Middle frontal gyrus (tissue), 1 donor: Measurements from ENCODE around the gene ARMCX1.
"Not testable (repeated sequence)": the region's sequence is repeated elsewhere in the genome, so short reads cannot be mapped to it uniquely, and the experiment has no call there.

ENCODE experiments used
- DNase-seq: peaks from one replicate; pipeline ENCODE4 v3.0.0-alpha.2; 2015; ENCODE audit warnings: low spot score; ENCODE audit errors: extremely low spot score

The ARMCX1 gene

GRCh38 chrX:101550362-101550750, at the start of gene ARMCX1:
TSS of gene ARMCX1 (plus strand) at chrX:101550547. CDS start at chrX:101552931, 2,384 bp downstream.
- DNase-seq = peak; percentile 24

GRCh38 chrX:101502929-101503328, 47.4 kb upstream of the ARMCX1 start:
- DNase-seq = not testable (repeated sequence)

GRCh38 chrX:101507372-101507771, 43.0 kb upstream of the ARMCX1 start:
- no peak for DNase-seq

- no peak for DNase-seq
These were observed 42.4 kb upstream of the ARMCX1 start for GRCh38 chrX:101507986-101508385.

- DNase-seq = no peak
These were observed 19.4 kb upstream of the ARMCX1 start for GRCh38 chrX:101530944-101531343.

GRCh38 chrX:101539116-101539515, 11.2 kb upstream of the ARMCX1 start:
- DNase-seq = no peak

- DNase-seq = no peak
These were observed 518 bp downstream of the ARMCX1 start for GRCh38 chrX:101550751-101551379.

- no peak for DNase-seq
These were observed 1.0 kb downstream of the ARMCX1 start for GRCh38 chrX:101551380-101551767.

GRCh38 chrX:101552714-101553113, 2.4 kb downstream of the ARMCX1 start:
- no peak for DNase-seq

- DNase-seq = no peak
These were observed 14.3 kb downstream of the ARMCX1 start for GRCh38 chrX:101564651-101565050.

GRCh38 chrX:101595739-101596419, 45.5 kb downstream of the ARMCX1 start:
- no peak for DNase-seq

- not testable (repeated sequence) for DNase-seq
These were observed 49.2 kb downstream of the ARMCX1 start for GRCh38 chrX:101599592-101599991.

GRCh38 chrX:101602077-101602476, 51.7 kb downstream of the ARMCX1 start:
- no peak for DNase-seq
